ENCODE measurements around the gene ARHGAP11B.
"Not testable (repeated sequence)": the region's sequence is repeated elsewhere in the genome, so short reads cannot be mapped to it uniquely, and the experiment has no call there.

The ARHGAP11B gene

GRCh38 chr15:30669621-30670020, 43.7 kb downstream of the ARHGAP11B start:
- H3K27me3 ChIP-seq (ENCODE audit: control insufficient read depth in 1 of 2, insufficient read depth in 2 of 2, low read length in 2 of 2); H3K36me3 ChIP-seq (ENCODE audit: control insufficient read depth in 2 of 2, insufficient read depth in 2 of 2, low read length in 2 of 2); H3K9ac ChIP-seq (ENCODE audit: low read length in 2 of 2); H3K9me3 ChIP-seq (ENCODE audit: control insufficient read depth in 2 of 2, low read length in 2 of 2); H3K4me3 ChIP-seq (ENCODE audit: low read length in 2 of 2); H3K27ac ChIP-seq (ENCODE audit: low read length); H3K4me1 ChIP-seq (ENCODE audit: control insufficient read depth, insufficient read depth, low read length): not testable (repeated sequence)

- no peaks in the 10 kb centered on the region for H3K36me3 ChIP-seq (ENCODE audit: control insufficient read depth in 2 of 2, insufficient read depth in 2 of 2, low read length in 2 of 2)
- no peaks in the 10 kb centered on the region for H3K27me3 ChIP-seq (ENCODE audit: control insufficient read depth in 1 of 2, insufficient read depth in 2 of 2, low read length in 2 of 2)
- no peaks in the 10 kb centered on the region for H3K9me3 ChIP-seq (ENCODE audit: control insufficient read depth in 2 of 2, low read length in 2 of 2)
- H3K4me3 ChIP-seq (ENCODE audit: low read length in 2 of 2): no peak overlapping the region
- no peak overlapping the region for H3K27ac ChIP-seq (ENCODE audit: low read length)
- H3K4me1 ChIP-seq (ENCODE audit: control insufficient read depth, insufficient read depth, low read length): no peaks in the 10 kb centered on the region
- H3K9ac ChIP-seq (ENCODE audit: low read length in 2 of 2): no peak overlapping the region
Measured at GRCh38 chr15:30670056-30670455, 44.1 kb downstream of the ARHGAP11B start.

- Histone ChIP-seq H3K27me3 (ENCODE audit: control insufficient read depth in 1 of 2, insufficient read depth in 2 of 2, low read length in 2 of 2) (no peaks in the 10 kb centered on the region), H3K36me3 (ENCODE audit: control insufficient read depth in 2 of 2, insufficient read depth in 2 of 2, low read length in 2 of 2) (no peaks in the 10 kb centered on the region), H3K27ac (ENCODE audit: low read length) (no peak overlapping the region), H3K4me1 (ENCODE audit: control insufficient read depth, insufficient read depth, low read length) (no peaks in the 10 kb centered on the region), H3K9ac (ENCODE audit: low read length in 2 of 2) (no peak overlapping the region), H3K4me3 (ENCODE audit: low read length in 2 of 2) (no peak overlapping the region), H3K9me3 (ENCODE audit: control insufficient read depth in 2 of 2, low read length in 2 of 2) (no peaks in the 10 kb centered on the region)
Measured at GRCh38 chr15:30671309-30671708, 45.4 kb downstream of the ARHGAP11B start.

- Histone ChIP-seq H3K4me3 (ENCODE audit: low read length in 2 of 2) (no peak overlapping the region), H3K27ac (ENCODE audit: low read length) (no peak overlapping the region), H3K9ac (ENCODE audit: low read length in 2 of 2) (no peak overlapping the region), H3K27me3 (ENCODE audit: control insufficient read depth in 1 of 2, insufficient read depth in 2 of 2, low read length in 2 of 2) (no peaks in the 10 kb centered on the region), H3K4me1 (ENCODE audit: control insufficient read depth, insufficient read depth, low read length) (no peaks in the 10 kb centered on the region), H3K36me3 (ENCODE audit: control insufficient read depth in 2 of 2, insufficient read depth in 2 of 2, low read length in 2 of 2) (no peaks in the 10 kb centered on the region), H3K9me3 (ENCODE audit: control insufficient read depth in 2 of 2, low read length in 2 of 2) (no peaks in the 10 kb centered on the region)
Measured at GRCh38 chr15:30675126-30675525, 49.2 kb downstream of the ARHGAP11B start.

GRCh38 chr15:30675891-30676290, 50.0 kb downstream of the ARHGAP11B start:
- H3K27me3 ChIP-seq (ENCODE audit: control insufficient read depth in 1 of 2, insufficient read depth in 2 of 2, low read length in 2 of 2); H3K9me3 ChIP-seq (ENCODE audit: control insufficient read depth in 2 of 2, low read length in 2 of 2); H3K4me1 ChIP-seq (ENCODE audit: control insufficient read depth, insufficient read depth, low read length); H3K36me3 ChIP-seq (ENCODE audit: control insufficient read depth in 2 of 2, insufficient read depth in 2 of 2, low read length in 2 of 2); H3K4me3 ChIP-seq (ENCODE audit: low read length in 2 of 2); H3K27ac ChIP-seq (ENCODE audit: low read length); H3K9ac ChIP-seq (ENCODE audit: low read length in 2 of 2): not testable (repeated sequence)

GRCh38 chr15:30680997-30681396, 55.1 kb downstream of the ARHGAP11B start:
- not testable (repeated sequence) for H3K27ac ChIP-seq (ENCODE audit: low read length); H3K36me3 ChIP-seq (ENCODE audit: control insufficient read depth in 2 of 2, insufficient read depth in 2 of 2, low read length in 2 of 2); H3K4me1 ChIP-seq (ENCODE audit: control insufficient read depth, insufficient read depth, low read length)

GRCh38 chr15:30685709-30686285, 59.9 kb downstream of the ARHGAP11B start:
- not testable (repeated sequence) for H3K9ac ChIP-seq (ENCODE audit: low read length in 2 of 2); H3K27ac ChIP-seq (ENCODE audit: low read length); H3K36me3 ChIP-seq (ENCODE audit: control insufficient read depth in 2 of 2, insufficient read depth in 2 of 2, low read length in 2 of 2); H3K4me1 ChIP-seq (ENCODE audit: control insufficient read depth, insufficient read depth, low read length); H3K4me3 ChIP-seq (ENCODE audit: low read length in 2 of 2); H3K27me3 ChIP-seq (ENCODE audit: control insufficient read depth in 1 of 2, insufficient read depth in 2 of 2, low read length in 2 of 2); H3K9me3 ChIP-seq (ENCODE audit: control insufficient read depth in 2 of 2, low read length in 2 of 2)

More at GRCh38 chr15:30680997-30681396, 55.1 kb downstream of the ARHGAP11B start:
- H3K9me3 ChIP-seq (ENCODE audit: control insufficient read depth in 2 of 2, low read length in 2 of 2); H3K27me3 ChIP-seq (ENCODE audit: control insufficient read depth in 1 of 2, insufficient read depth in 2 of 2, low read length in 2 of 2); H3K9ac ChIP-seq (ENCODE audit: low read length in 2 of 2); H3K4me3 ChIP-seq (ENCODE audit: low read length in 2 of 2): not testable (repeated sequence)

- H3K27me3 ChIP-seq (ENCODE audit: control insufficient read depth in 1 of 2, insufficient read depth in 2 of 2, low read length in 2 of 2); H3K27ac ChIP-seq (ENCODE audit: low read length): not testable (repeated sequence)
Measured at GRCh38 chr15:30686651-30687050, 60.7 kb downstream of the ARHGAP11B start.

More at GRCh38 chr15:30686651-30687050, 60.7 kb downstream of the ARHGAP11B start:
- H3K9ac ChIP-seq (ENCODE audit: low read length in 2 of 2); H3K36me3 ChIP-seq (ENCODE audit: control insufficient read depth in 2 of 2, insufficient read depth in 2 of 2, low read length in 2 of 2); H3K4me1 ChIP-seq (ENCODE audit: control insufficient read depth, insufficient read depth, low read length); H3K4me3 ChIP-seq (ENCODE audit: low read length in 2 of 2); H3K9me3 ChIP-seq (ENCODE audit: control insufficient read depth in 2 of 2, low read length in 2 of 2): not testable (repeated sequence)

Data from stomach smooth muscle (tissue), 2 donors.